Liver (tissue), 3 donors: ENCODE data around the gene XRRA1.

Experiments used
- ATF3 ChIP-seq: IDR thresholded peaks from 2 replicates; pipeline ENCODE4 v1.6.1; 2016; ENCODE audit warnings: antibody characterized with exemption
- CTCF ChIP-seq: fragments of 150-350 bp; IDR thresholded peaks from 2 replicates; pipeline ENCODE4 v1.5.1; 2017; ENCODE audit warnings: improper control_type of control experiment, low read depth, low read length; ENCODE audit not compliant: missing input control
- EGR1 ChIP-seq, 2 donors: IDR thresholded peaks; 2 replicates each; pipeline ENCODE4 v1.6.1; 2016 to 2018; ENCODE audit warnings: antibody characterized with exemption in 2 of 2, low read depth in 2 of 2
- FOXA1 ChIP-seq: IDR thresholded peaks from 2 replicates; pipeline ENCODE4 v1.6.1; 2016; ENCODE audit warnings: antibody characterized with exemption
- FOXA2 ChIP-seq: IDR thresholded peaks from 2 replicates; pipeline ENCODE4 v1.6.1; 2016; ENCODE audit warnings: antibody characterized with exemption
- GABPA ChIP-seq, 2 donors: IDR thresholded peaks in 1 of 2; conservative IDR thresholded peaks in 1 of 2; 2 replicates each; pipeline ENCODE4 v1.6.1; 2016; ENCODE audit warnings: antibody characterized with exemption in 2 of 2, mild to moderate bottlenecking in 1 of 2, moderate library complexity in 1 of 2
- JUND ChIP-seq, 2 donors: IDR thresholded peaks; 2 replicates each; pipeline ENCODE4 v1.6.1; 2016; ENCODE audit warnings: antibody characterized with exemption in 2 of 2
- MAX ChIP-seq: IDR thresholded peaks from 2 replicates; pipeline ENCODE4 v1.6.1; 2016; ENCODE audit warnings: antibody characterized with exemption
- RAD21 ChIP-seq, 2 donors: IDR thresholded peaks; 2 replicates each; pipeline ENCODE4 v1.6.1; 2016; ENCODE audit warnings: antibody characterized with exemption in 2 of 2, mild to moderate bottlenecking in 2 of 2
- REST ChIP-seq: IDR thresholded peaks from 2 replicates; pipeline ENCODE4 v1.6.1; 2016; ENCODE audit warnings: antibody characterized with exemption, mild to moderate bottlenecking
- RXRA ChIP-seq, 2 donors: IDR thresholded peaks; 2 replicates each; pipeline ENCODE4 v1.6.1; 2017 to 2018; ENCODE audit warnings: antibody characterized with exemption in 2 of 2, mild to moderate bottlenecking in 1 of 2
- TAF1 ChIP-seq: conservative IDR thresholded peaks from 2 replicates; pipeline ENCODE4 v1.6.1; 2016; ENCODE audit warnings: antibody characterized with exemption, mild to moderate bottlenecking
- donor health status: healthy.
- donor health status: healthy.

- TF ChIP-seq CTCF, result no peak
- TF ChIP-seq GABPA (IDR thresholded peaks at IDR 0.05 in 1 of 2, conservative IDR thresholded peaks at IDR 0.05 in 1 of 2), result no peak
- TF ChIP-seq RAD21 (IDR thresholded peaks at IDR 0.05), result no peak
- no peak for TF ChIP-seq MAX
- no peak for TF ChIP-seq TAF1
- TF ChIP-seq FOXA2, result no peak
- no peak for TF ChIP-seq JUND (IDR thresholded peaks at IDR 0.05)
- no peak for TF ChIP-seq EGR1 (IDR thresholded peaks at IDR 0.05; ENCODE audit: low read depth in 2 of 2)
- no peak for TF ChIP-seq REST
- no peak for TF ChIP-seq ATF3
- TF ChIP-seq RXRA (IDR thresholded peaks at IDR 0.05), result no peak
- no peak for TF ChIP-seq FOXA1
These were observed 102.8 kb downstream of the XRRA1 start for GRCh38 chr11:74845978-74846517.
